Natural killer cell treated with Interleukin-12 subunit alpha and Interleukin-12 subunit beta and Interleukin-15 and Interleukin-18, amount 100 ng/mL, for 72 hours (primary cell): ENCODE results near the gene CREM. TPM values are rescaled to one million over a fixed set of nuclear protein-coding genes. Genes with fewer than 3 reads are reported as not detected.
A peak's percentile ranks its signal among the peaks of the same experiment; 100 is the strongest.

Source experiments
- ATAC-seq, 2 donors: fragments of 150-1000 bp; cut with Tn5 transposase in 1 of 2; sonication (Bioruptor Pico), chemical (Tn5 transposase) in 1 of 2; 2 replicates each; pipeline ENCODE4 v1.10.0; 2021
- DNase-seq: peaks from one replicate; pipeline ENCODE4 v3.0.0; 2022; ENCODE audit warnings: low spot score
- H3K27ac Mint-ChIP-seq, 2 donors: 1 replicate in 1 of 2; 2 replicates in 1 of 2; pipeline ENCODE4 v1.8.0; 2022; ENCODE audit warnings: mixed read lengths in 2 of 2, mild to moderate bottlenecking in 1 of 2, moderate library complexity in 1 of 2
- H3K27me3 Mint-ChIP-seq, 2 donors: 1 replicate in 1 of 2; 2 replicates in 1 of 2; pipeline ENCODE4 v1.8.0; 2022; ENCODE audit warnings: mixed read lengths in 2 of 2
- H3K36me3 Mint-ChIP-seq: one replicate; pipeline ENCODE4 v1.8.0; 2022; ENCODE audit warnings: mixed read lengths
- H3K4me1 Mint-ChIP-seq, 2 donors: 1 replicate in 1 of 2; 2 replicates in 1 of 2; pipeline ENCODE4 v1.8.0; 2022; ENCODE audit warnings: low read depth in 2 of 2, mixed read lengths in 2 of 2, mild to moderate bottlenecking in 1 of 2
- H3K4me3 Mint-ChIP-seq: one replicate; pipeline ENCODE4 v1.8.0; 2022; ENCODE audit warnings: mixed read lengths
- H3K9me3 Mint-ChIP-seq: 2 replicates; pipeline ENCODE4 v1.8.0; 2022; ENCODE audit warnings: mixed read lengths
- total RNA-seq, 2 donors: library from RNA; stranded (reverse); gene quantifications; one replicate each; pipeline ENCODE4 v1.2.3, GENCODE V29; 2022

Gene CREM
- total RNA-seq, 2 donors from 2014 or later, result 119 to 127 TPM

DNA sequence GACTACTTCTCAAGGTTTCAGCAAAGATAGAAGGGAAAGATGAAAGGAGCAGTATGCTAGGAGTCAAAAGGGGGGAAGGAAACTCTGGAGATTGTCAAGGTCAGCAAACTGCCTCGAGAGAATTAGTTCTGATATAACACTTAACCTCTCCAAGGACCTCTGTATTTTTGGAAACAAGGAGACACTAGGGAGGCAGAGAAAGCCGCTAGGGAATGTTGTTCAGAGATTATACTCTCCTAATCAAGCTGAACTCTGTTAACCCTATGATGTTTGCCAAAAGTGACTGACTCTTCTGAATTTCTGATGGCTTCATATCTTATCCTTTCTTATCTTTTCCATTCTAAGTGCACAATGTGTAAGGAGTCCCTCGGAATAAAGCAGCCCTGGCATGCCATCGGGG lies 27.1 kb downstream of the CREM start:
- Mint-ChIP-seq H3K4me3 (no peak overlapping the region), H3K9me3 (no peaks in the 10 kb centered on the region), H3K27ac (peak overlapping the region in 1 of 2 donors; percentile 73), H3K36me3 (peaks cover 20% of the 10 kb centered on the region), H3K4me1 (peaks cover 33 to 45% of the 10 kb centered on the region in 2 donors), H3K27me3 (no peaks in the 10 kb centered on the region)
- ATAC-seq (no peak), DNase-seq (no peak)

DNA sequence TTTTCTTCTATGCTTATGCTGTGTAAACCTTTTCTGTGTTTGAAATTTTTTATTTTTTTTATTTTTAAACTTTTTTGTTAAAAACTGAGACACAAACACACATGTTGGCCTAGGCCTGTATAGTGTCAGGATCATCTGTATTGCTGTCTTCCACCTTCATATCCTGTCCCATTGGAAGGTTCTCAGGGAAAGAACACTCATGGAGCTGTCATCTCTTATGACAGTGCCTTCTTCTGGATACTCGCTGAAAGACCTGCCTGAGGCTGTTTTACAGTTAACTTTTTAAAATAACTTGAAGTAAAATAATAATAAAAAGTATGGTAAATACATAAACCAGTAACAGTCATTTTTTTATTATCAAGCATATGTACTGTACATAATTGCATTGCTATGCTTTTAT lies 34.1 kb downstream of the CREM start:
- Mint-ChIP-seq H3K4me3 (no peak overlapping the region), H3K36me3 (peaks cover 6% of the 10 kb centered on the region), H3K27ac (no peak overlapping the region), H3K4me1 (peaks cover 0 to 8% of the 10 kb centered on the region in 2 donors), H3K27me3 (no peaks in the 10 kb centered on the region), H3K9me3 (no peaks in the 10 kb centered on the region)
- DNase-seq (no peak), ATAC-seq (no peak)

DNA sequence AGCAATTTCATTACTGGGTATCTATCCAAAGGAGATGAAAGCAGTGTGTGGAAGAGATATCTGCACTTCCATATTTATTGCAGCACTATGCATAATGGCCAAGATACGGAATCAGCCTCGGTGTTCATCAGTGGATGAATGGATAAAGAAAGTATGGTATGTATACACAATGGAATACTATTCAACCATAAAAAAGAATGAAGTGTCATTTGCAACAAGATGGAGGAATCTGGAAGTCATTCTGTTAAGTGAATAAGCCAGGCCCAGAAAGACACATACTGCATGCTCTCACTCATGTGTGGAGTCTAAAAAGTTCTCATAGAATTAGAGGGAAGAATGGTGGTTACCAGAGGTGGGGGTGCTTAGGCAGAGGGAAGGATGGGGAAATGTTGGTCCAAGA lies 35.3 kb downstream of the CREM start:
- Mint-ChIP-seq H3K4me3 (no peak overlapping the region), H3K36me3 (peaks cover 6% of the 10 kb centered on the region), H3K27me3 (no peaks in the 10 kb centered on the region), H3K9me3 (no peaks in the 10 kb centered on the region), H3K4me1 (peaks cover 0 to 8% of the 10 kb centered on the region in 2 donors), H3K27ac (no peak overlapping the region)
- ATAC-seq (no peak), DNase-seq (no peak)

- peak overlapping the region in 1 of 2 donors; percentile 36 for H3K27ac Mint-ChIP-seq
- no peak for DNase-seq
- H3K27me3 Mint-ChIP-seq, result no peaks in the 10 kb centered on the region
- no peak overlapping the region for H3K4me3 Mint-ChIP-seq
- peaks cover 9% of the 10 kb centered on the region for H3K36me3 Mint-ChIP-seq
- ATAC-seq, result no peak
- peaks cover 3% of the 10 kb centered on the region for H3K9me3 Mint-ChIP-seq
- H3K4me1 Mint-ChIP-seq, result peaks cover 0 to 17% of the 10 kb centered on the region in 2 donors
These were observed 38.5 kb downstream of the CREM start for GRCh38 chr10:35165136-35165535.

- Mint-ChIP-seq H3K27ac (no peak overlapping the region), H3K4me3 (no peak overlapping the region), H3K36me3 (peaks cover 9% of the 10 kb centered on the region), H3K27me3 (no peaks in the 10 kb centered on the region), H3K9me3 (peaks cover 3% of the 10 kb centered on the region), H3K4me1 (peaks cover 0 to 17% of the 10 kb centered on the region in 2 donors)
- ATAC-seq (no peak), DNase-seq (no peak)
These were observed 39.2 kb downstream of the CREM start for GRCh38 chr10:35165811-35166210.

- peaks cover 0 to 17% of the 10 kb centered on the region in 2 donors for H3K4me1 Mint-ChIP-seq
- DNase-seq (no peak), ATAC-seq (no peak)
- H3K27ac Mint-ChIP-seq, result no peak overlapping the region
- peaks cover 3% of the 10 kb centered on the region for H3K9me3 Mint-ChIP-seq
- H3K36me3 Mint-ChIP-seq, result peaks cover 9% of the 10 kb centered on the region
- no peaks in the 10 kb centered on the region for H3K27me3 Mint-ChIP-seq
- H3K4me3 Mint-ChIP-seq, result no peak overlapping the region
These were observed 40.0 kb downstream of the CREM start for GRCh38 chr10:35166607-35167006.

GRCh38 chr10:35167342-35167741 lies 40.7 kb downstream of the CREM start:
- DNase-seq, result no peak
- peak in 1 of 2 donors; percentile 78 for ATAC-seq
- H3K9me3 Mint-ChIP-seq, result peaks cover 3% of the 10 kb centered on the region
- peaks cover 9% of the 10 kb centered on the region for H3K36me3 Mint-ChIP-seq
- H3K4me1 Mint-ChIP-seq, result peaks cover 0 to 16% of the 10 kb centered on the region in 2 donors
- H3K4me3 Mint-ChIP-seq, result no peak overlapping the region
- no peak overlapping the region for H3K27ac Mint-ChIP-seq
- no peaks in the 10 kb centered on the region for H3K27me3 Mint-ChIP-seq

DNA sequence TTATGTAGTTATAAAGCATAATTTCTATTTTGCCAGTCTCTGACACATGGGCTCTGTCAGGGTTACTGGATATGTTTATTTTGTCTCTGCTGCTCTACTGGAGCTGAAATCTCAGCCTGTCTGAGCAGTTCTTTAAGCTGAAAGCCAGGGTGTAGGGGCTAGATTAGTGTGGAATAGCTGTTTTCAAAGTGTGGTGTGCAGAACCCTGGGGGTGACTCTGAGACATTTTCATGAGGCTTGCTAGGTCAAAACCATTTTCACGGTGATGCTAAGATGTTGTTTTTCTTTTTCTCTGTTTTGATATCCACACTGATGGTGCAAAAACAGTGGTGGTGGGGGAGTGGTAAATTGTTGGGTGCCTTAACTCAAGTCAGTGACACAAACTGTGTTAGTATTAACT lies 45.5 kb downstream of the CREM start:
- H3K27ac Mint-ChIP-seq, result peak overlapping the region; percentile 19 to 25
- H3K9me3 Mint-ChIP-seq, result peaks cover 3% of the 10 kb centered on the region
- no peak overlapping the region for H3K4me3 Mint-ChIP-seq
- peaks cover 0 to 14% of the 10 kb centered on the region in 2 donors for H3K4me1 Mint-ChIP-seq
- H3K27me3 Mint-ChIP-seq, result no peaks in the 10 kb centered on the region
- no peak for DNase-seq
- peaks cover 9% of the 10 kb centered on the region for H3K36me3 Mint-ChIP-seq
- ATAC-seq, result no peak

DNA sequence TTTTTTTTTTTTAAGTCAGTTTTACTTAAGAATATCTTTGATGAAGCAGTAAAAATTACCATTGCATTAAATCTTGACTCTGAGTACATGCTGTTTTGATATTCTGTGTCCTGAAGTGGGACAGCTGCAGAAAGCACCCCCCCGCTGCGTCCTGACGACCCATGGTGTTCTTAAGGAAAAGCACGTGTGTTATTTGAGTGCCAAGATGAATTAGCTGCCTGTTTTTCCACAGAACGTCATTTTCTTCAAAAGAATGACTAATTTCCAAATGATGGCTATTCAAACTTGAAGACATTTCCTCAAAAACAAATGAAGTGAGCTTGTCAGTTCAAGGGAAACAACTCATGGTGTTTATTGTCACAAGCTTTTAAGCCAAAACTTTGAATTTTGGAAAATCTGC lies 45.9 kb downstream of the CREM start:
- Mint-ChIP-seq H3K36me3 (peaks cover 9% of the 10 kb centered on the region), H3K4me1 (peaks cover 0 to 9% of the 10 kb centered on the region in 2 donors)
- no peak for ATAC-seq

DNA sequence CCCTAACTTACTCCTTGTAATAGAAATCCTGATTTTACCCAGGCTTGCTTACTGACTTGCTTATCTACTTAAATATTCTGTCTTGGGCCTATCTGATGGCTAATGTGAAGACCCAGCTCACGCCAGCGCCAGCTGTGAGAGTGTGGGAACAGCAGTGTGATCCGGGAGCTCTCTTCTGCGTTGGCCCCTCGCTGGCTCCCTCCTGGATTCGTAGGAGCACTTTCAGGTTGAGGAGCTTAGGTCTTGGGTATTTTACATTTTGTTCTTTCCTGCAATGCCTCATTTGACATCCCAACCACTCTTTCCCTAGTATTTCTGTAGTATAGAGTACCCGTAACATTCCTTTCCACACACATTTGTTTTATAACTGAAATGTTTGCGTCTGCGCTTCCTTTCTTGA lies 51.7 kb downstream of the CREM start:
- H3K27me3 Mint-ChIP-seq, result no peaks in the 10 kb centered on the region
- ATAC-seq (no peak), DNase-seq (no peak)
- H3K27ac Mint-ChIP-seq, result no peak overlapping the region
- no peaks in the 10 kb centered on the region for H3K9me3 Mint-ChIP-seq
- H3K4me1 Mint-ChIP-seq, result no peaks in the 10 kb centered on the region
- H3K36me3 Mint-ChIP-seq, result peaks cover 6% of the 10 kb centered on the region
- H3K4me3 Mint-ChIP-seq, result no peak overlapping the region

More for the DNA sequence above, 45.9 kb downstream of the CREM start:
- H3K27me3 Mint-ChIP-seq, result no peaks in the 10 kb centered on the region
- H3K9me3 Mint-ChIP-seq, result peaks cover 3% of the 10 kb centered on the region
- H3K4me3 Mint-ChIP-seq, result no peak overlapping the region
- H3K27ac Mint-ChIP-seq, result peak overlapping the region in 1 of 2 donors; percentile 19
- DNase-seq, result no peak

GRCh38 chr10:35182631-35183510 lies 56.2 kb downstream of the CREM start:
- Mint-ChIP-seq H3K27me3 (no peaks in the 10 kb centered on the region), H3K4me3 (no peak overlapping the region), H3K4me1 (no peaks in the 10 kb centered on the region), H3K27ac (no peak overlapping the region), H3K36me3 (peaks cover 6% of the 10 kb centered on the region), H3K9me3 (no peaks in the 10 kb centered on the region)
- DNase-seq (no peak), ATAC-seq (no peak)

- Mint-ChIP-seq H3K27ac (peak overlapping the region in 1 of 2 donors; percentile 66), H3K27me3 (no peaks in the 10 kb centered on the region), H3K9me3 (no peaks in the 10 kb centered on the region), H3K4me1 (no peaks in the 10 kb centered on the region), H3K36me3 (no peaks in the 10 kb centered on the region), H3K4me3 (no peak overlapping the region)
- ATAC-seq (no peak), DNase-seq (no peak)
These were observed 58.0 kb downstream of the CREM start for GRCh38 chr10:35184527-35185171.

DNA sequence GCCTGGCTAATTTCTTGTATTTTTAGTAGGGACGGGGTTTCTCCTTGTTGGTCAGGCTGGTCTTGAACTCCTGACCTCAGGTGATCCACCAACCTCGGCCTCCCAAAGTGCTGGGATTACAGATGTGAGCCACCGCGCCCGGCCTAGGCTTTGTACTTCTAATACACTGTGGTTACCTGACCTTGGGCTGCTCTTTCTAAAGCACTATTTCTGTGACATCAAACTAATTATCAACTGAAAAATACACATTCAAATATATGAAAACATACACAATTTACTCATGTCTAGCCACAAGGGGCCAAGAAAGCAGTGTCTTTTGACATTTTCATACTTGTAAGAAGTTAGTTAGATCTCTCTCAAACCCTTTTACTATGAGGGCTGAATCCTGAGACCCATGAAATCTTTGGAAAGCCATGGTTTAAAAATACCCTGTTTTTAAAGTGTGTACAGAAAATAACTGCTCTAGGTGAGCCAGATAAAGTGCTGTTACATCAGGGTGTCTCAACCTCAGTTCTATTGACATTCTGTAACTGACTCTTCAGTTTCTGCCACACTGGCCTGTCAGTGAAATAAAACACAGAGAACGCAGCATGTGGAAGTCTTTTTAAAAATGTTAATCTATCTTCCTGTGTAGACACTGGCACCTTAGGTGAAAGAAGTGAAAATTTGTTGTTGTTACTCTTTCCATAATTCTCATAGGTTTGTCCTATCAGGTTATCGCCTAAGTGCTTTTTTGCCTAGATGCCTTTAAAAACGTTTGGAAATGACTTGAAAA lies 58.8 kb downstream of the CREM start:
- ATAC-seq (no peak), DNase-seq (no peak)
- H3K27ac Mint-ChIP-seq, result no peak overlapping the region

More for the DNA sequence above, 58.8 kb downstream of the CREM start:
- no peaks in the 10 kb centered on the region for H3K9me3 Mint-ChIP-seq
- H3K27me3 Mint-ChIP-seq, result no peaks in the 10 kb centered on the region
- H3K4me1 Mint-ChIP-seq, result no peaks in the 10 kb centered on the region
- H3K4me3 Mint-ChIP-seq, result no peak overlapping the region
- H3K36me3 Mint-ChIP-seq, result no peaks in the 10 kb centered on the region
